GM12874 (cell line): ENCODE data around the gene HDDC2.

Experiments used
- TF ChIP-seq, protein P1 (sequence below): IDR thresholded peaks from 2 replicates; pipeline ENCODE4 v1.5.1; 2011; ENCODE audit warnings: low read depth, mild to moderate bottlenecking, control low read depth, low read length, moderate library complexity; ENCODE audit not compliant: insufficient read depth

HDDC2 gene

DNA sequence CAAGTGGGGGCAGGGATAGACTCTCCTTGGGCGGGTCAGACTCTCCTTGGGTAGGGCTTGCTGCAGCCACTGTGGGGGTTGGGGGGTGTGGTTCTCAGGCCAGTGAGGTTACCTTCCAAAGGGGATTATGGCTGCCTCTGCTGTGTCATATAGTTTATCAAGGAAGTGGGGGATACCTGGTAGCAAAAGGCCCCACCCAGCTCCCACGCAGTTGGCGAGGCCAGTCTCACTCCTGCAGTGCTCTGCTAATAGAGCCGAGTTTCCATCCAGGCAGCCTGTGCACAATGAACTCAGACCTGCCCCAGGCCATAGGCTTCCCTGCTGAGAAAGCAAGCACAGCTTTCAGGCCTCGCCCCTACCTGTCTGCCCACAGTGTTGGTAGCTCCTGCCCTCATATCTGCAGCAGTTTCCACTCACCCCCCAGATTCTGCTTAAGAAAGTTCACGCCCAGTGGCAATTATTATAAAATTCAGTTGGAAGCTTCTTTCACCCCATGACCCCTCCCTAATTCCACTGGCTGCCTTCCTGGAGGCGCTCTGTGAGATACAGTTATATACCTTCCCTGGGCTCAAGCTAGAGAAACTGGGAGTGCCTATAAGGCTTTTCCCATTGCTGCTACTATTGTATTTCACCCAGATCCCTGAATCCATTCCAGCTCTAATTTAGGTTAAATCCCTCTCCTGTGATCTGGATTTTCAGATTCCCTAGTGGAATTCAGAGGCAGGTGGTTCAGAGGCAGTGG is 56.1 kb downstream of the HDDC2 start:
- TF ChIP-seq, protein P1, sequence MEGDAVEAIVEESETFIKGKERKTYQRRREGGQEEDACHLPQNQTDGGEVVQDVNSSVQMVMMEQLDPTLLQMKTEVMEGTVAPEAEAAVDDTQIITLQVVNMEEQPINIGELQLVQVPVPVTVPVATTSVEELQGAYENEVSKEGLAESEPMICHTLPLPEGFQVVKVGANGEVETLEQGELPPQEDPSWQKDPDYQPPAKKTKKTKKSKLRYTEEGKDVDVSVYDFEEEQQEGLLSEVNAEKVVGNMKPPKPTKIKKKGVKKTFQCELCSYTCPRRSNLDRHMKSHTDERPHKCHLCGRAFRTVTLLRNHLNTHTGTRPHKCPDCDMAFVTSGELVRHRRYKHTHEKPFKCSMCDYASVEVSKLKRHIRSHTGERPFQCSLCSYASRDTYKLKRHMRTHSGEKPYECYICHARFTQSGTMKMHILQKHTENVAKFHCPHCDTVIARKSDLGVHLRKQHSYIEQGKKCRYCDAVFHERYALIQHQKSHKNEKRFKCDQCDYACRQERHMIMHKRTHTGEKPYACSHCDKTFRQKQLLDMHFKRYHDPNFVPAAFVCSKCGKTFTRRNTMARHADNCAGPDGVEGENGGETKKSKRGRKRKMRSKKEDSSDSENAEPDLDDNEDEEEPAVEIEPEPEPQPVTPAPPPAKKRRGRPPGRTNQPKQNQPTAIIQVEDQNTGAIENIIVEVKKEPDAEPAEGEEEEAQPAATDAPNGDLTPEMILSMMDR: no peak

DNA sequence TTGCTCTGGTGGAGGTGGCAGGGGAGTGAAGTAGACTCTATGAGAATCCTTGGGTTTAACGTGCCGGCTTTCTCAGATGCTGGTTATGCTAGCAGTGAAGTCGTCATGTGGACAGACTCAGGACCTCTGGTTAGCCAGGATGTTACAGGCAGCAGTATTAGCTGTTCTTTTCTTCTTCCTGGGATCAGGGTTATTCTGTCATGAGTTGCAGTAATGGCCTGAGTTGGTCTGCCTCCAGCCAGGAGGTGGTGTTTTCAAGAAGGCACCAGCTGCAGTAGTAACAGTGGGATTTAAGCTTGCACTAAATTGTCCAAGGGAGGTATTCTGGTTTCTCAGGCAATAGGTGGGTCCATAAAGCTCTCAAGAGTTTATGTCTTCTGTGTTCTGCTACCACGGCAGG is 56.7 kb downstream of the HDDC2 start:
- TF ChIP-seq, protein P1: no peak

DNA sequence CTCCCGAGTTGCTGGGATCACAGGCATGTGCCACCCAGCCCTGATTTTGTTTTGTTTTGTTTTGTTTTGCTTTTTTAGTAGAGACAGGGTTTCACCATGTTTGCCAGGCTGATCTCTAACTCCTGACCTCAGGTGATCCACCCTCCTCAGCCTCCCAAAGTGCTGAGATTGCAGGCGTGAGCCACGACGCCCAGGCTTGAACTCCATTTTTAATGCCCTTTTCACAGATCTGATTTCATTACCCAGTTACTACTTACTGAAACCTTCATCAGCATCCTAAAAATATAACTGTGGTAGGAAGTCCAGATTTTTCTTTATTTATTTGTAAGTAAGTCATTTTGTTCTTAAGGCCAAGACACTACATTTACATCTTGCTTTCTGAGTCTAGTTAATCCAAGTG is 64.0 kb downstream of the HDDC2 start:
- TF ChIP-seq, protein P1: no peak

DNA sequence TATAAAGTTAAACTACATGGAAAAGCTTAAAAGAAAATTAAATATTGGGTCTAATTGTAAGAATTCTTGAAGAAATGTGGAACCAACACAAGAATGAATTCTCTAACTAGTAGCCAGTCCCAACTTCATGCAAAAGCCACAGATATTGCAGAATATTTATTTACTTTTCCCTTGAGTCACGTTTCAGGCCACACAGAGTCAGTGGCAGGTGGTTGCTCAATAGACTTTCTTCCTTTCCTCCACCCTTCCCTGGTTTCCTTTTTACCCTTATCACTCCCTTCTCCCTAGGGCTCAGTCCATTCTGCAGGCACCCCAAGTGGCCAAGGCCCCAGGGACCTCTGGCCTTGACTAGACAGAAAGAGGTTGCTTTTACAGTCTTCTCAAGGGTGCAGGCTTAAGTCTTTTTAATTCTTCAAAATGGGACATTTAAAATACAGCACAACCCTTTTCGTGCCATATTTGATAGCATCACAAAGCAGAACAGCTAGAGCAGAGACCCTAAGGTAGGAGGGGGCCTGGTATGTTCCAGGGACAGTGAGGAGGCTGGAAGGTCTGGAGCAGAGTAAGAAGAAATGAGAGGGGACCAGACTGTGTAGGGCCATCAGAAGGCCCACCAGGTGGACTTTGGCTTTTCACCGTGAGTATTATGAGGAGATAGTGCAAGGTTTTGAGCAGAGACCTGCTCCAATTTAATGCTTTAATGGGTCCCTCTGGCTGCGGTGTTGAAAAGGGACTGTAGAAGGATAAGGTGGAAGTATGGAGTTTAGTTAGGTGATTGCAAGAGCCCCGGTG is 65.0 kb downstream of the HDDC2 start:
- TF ChIP-seq, protein P1: no peak

DNA sequence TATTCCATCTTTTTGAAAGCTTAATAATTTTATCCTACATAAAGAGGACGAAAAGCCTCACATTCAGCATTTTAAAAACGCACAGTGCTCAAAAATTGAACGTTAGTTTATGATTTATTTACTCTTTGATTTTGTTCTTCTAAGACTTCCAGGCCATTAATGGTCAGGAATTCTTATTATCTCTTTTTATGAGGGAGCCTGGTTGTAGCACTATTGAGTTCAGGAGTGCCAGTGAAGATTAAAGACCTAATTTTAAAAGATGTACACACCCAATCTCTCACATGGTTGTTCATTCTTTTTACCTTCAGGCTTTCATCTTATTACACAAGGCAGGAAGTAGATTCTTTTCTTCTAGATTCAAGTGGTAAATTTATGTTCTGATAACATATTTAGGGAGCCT is 68.6 kb downstream of the HDDC2 start:
- TF ChIP-seq, protein P1: no peak

DNA sequence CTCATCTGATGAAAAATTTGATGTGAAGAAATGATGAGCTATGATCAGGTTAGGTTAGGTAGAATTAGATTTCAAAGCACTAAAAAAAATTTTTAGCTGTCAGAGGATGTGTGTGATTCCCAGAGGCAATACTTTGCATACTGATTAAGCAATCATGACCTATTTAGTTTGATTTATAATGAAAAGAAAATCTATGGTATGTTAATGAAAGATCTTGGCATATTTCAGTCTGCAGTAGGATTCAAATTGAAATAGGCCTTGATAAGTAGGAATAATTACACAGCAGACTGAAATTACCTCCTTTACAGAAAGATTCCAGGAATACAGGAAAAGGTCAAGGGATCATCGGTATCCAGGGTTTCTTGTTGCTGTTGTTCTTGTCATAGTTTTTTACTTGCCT is 69.3 kb downstream of the HDDC2 start:
- TF ChIP-seq, protein P1: no peak

DNA sequence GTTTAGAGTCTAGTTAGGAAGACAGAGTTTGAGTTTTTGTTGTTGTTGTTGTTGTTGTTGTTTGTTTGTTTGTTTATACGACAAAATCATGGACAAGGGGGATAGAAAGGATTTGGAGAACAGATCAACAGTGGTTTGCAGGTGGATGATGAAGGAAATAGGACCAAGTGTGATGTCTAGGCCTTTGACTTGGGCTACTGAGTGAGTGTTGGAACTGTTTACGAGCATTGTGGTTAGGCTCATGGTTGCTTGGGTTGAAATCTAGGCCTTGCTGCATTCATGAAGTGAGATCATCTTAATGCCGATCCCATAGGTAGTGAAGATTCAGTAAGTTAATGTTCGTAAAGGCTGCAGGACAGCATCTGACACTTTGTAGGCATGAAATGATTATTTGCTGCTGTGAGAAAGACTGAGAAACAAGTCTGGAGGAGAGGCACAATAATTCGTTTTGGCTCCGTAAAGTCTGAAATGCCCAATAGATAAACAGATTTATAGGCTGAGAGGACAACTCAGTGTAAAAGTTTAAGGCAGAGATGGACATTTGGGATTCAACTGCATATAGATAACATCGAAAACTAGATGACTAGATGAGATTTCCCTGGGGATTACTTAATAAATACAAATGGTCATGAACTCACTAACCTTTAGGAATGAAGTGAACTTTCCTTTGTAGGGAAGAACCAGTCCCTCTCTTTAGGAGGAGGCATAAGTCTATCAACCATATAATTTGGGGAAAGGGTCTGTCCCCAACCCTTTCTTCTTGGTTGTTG is 70.0 kb downstream of the HDDC2 start:
- TF ChIP-seq, protein P1: no peak
